Measurements from ENCODE around the gene RELN. TPM values are rescaled to one million over a fixed set of nuclear protein-coding genes. Genes with fewer than 3 reads are reported as not detected.

Gene RELN
- total RNA-seq, 1 experiment from 2014 or later: 4.3 TPM

DNA sequence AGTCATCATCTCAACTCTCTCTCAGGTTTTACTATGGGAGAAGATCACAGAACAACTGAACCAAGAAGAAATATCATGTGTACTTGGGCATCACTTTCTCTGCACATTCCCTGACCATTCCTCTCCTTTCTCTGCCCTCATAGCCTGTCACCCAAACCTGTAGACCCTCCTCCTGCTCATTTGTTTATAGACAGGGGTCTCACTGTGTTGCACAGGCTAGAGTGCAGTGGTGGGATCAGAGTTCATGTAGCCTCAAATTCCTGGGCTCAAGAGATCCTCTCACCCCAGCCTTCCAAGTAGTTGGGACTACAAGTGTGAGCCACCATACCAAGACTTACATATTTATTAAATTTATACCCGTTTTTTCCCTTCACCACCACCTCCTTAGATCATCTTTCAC lies 282.7 kb downstream of the RELN start:
- Mint-ChIP-seq H3K36me3 (ENCODE audit: insufficient read depth, unreplicated experiment) (no peaks in the 10 kb centered on the region), H3K9me3 (ENCODE audit: unreplicated experiment) (no peaks in the 10 kb centered on the region), H3K27ac (ENCODE audit: unreplicated experiment) (no peak overlapping the region), H3K4me1 (ENCODE audit: low read depth, unreplicated experiment) (no peaks in the 10 kb centered on the region), H3K4me3 (ENCODE audit: unreplicated experiment) (no peak overlapping the region), H3K27me3 (ENCODE audit: insufficient read depth, unreplicated experiment) (no peaks in the 10 kb centered on the region)
- H3K4me1 ChIP-seq: no peaks in the 10 kb centered on the region
- TF ChIP-seq, protein P1, sequence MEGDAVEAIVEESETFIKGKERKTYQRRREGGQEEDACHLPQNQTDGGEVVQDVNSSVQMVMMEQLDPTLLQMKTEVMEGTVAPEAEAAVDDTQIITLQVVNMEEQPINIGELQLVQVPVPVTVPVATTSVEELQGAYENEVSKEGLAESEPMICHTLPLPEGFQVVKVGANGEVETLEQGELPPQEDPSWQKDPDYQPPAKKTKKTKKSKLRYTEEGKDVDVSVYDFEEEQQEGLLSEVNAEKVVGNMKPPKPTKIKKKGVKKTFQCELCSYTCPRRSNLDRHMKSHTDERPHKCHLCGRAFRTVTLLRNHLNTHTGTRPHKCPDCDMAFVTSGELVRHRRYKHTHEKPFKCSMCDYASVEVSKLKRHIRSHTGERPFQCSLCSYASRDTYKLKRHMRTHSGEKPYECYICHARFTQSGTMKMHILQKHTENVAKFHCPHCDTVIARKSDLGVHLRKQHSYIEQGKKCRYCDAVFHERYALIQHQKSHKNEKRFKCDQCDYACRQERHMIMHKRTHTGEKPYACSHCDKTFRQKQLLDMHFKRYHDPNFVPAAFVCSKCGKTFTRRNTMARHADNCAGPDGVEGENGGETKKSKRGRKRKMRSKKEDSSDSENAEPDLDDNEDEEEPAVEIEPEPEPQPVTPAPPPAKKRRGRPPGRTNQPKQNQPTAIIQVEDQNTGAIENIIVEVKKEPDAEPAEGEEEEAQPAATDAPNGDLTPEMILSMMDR (IDR thresholded peaks at IDR 0.05; ENCODE audit: insufficient read depth in 1 of 2, low read depth in 1 of 2, low read length in 1 of 2, severe bottlenecking in 1 of 2, unreplicated experiment in 1 of 2): no peak
- no peak overlapping the region for H3K4me3 ChIP-seq (ENCODE audit: low read depth, low read length)
- CTCF ChIA-PET: no interaction called here
- no peaks in the 10 kb centered on the region for H3K27me3 ChIP-seq (replicated peaks; ENCODE audit: control insufficient read depth, insufficient read depth, low read length)
- H3K9me3 ChIP-seq: no peaks in the 10 kb centered on the region
- DNase-seq: no peak
- no peaks in the 10 kb centered on the region for H3K36me3 ChIP-seq (ENCODE audit: control insufficient read depth, insufficient read depth, low read length)
- POLR2A ChIA-PET: no interaction called here
- BruUV-seq (replicated peaks): no TSS peak
- intact Hi-C loops (cut with micrococcal nuclease; ENCODE audit: unreplicated experiment): no loop called here

DNA sequence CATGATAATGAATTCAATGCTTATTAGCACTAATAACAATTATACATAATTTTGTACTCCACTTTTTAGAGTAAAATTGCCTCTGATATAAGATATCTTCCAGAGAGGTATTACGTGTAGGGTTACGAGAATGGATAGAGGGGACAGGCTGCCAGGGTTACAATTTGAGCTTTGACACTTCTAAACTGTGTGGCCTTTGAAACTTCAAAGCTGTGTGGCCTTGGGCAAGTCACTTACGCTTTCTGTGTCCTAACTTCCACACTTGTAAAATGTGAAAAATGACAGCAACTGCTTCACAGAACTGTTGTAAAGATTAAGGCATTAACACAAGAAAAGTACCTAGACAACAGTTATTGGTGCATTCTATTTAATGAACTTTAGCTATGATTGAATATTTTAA lies 283.9 kb downstream of the RELN start:
- Mint-ChIP-seq H3K27ac (ENCODE audit: unreplicated experiment) (no peak overlapping the region), H3K4me1 (ENCODE audit: low read depth, unreplicated experiment) (no peaks in the 10 kb centered on the region), H3K4me3 (ENCODE audit: unreplicated experiment) (no peak overlapping the region), H3K36me3 (ENCODE audit: insufficient read depth, unreplicated experiment) (no peaks in the 10 kb centered on the region), H3K27me3 (ENCODE audit: insufficient read depth, unreplicated experiment) (no peaks in the 10 kb centered on the region), H3K9me3 (ENCODE audit: unreplicated experiment) (no peaks in the 10 kb centered on the region)
- H3K4me3 ChIP-seq (ENCODE audit: low read depth, low read length): no peak overlapping the region
- POLR2A ChIA-PET: no interaction called here
- no TSS peak for BruUV-seq (replicated peaks)
- no peaks in the 10 kb centered on the region for H3K36me3 ChIP-seq (ENCODE audit: control insufficient read depth, insufficient read depth, low read length)
- intact Hi-C loops (cut with micrococcal nuclease; ENCODE audit: unreplicated experiment): no loop called here
- TF ChIP-seq, protein P1 (IDR thresholded peaks at IDR 0.05; ENCODE audit: insufficient read depth in 1 of 2, low read depth in 1 of 2, low read length in 1 of 2, severe bottlenecking in 1 of 2, unreplicated experiment in 1 of 2): no peak
- no peak for DNase-seq
- H3K27me3 ChIP-seq (replicated peaks; ENCODE audit: control insufficient read depth, insufficient read depth, low read length): no peaks in the 10 kb centered on the region
- no peaks in the 10 kb centered on the region for H3K9me3 ChIP-seq
- CTCF ChIA-PET: no interaction called here
- H3K4me1 ChIP-seq: no peaks in the 10 kb centered on the region

DNA sequence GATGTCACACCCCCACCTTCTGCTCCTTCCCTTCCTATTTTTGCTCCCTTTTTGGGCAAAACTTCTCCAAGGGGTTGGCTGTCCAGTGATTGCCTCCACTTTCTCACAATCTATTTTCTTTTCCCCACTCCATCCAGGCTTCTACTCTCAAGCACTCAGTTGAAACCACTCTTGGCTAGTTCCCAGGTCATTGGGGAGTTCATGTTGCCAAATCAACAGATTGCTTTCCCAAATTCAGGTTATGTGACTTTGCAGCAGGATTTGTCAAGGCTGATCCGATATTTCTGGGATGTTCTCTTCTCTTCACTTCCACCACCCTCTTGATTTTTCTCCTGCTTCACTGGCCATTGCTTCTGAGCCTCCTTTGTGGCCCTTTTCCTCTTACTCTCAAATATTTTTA lies 284.8 kb downstream of the RELN start:
- no peaks in the 10 kb centered on the region for H3K27me3 ChIP-seq (replicated peaks; ENCODE audit: control insufficient read depth, insufficient read depth, low read length)
- intact Hi-C loops (cut with micrococcal nuclease; ENCODE audit: unreplicated experiment): no loop called here
- DNase-seq: no peak
- H3K4me3 Mint-ChIP-seq (ENCODE audit: unreplicated experiment): no peak overlapping the region
- H3K9me3 Mint-ChIP-seq (ENCODE audit: unreplicated experiment): no peaks in the 10 kb centered on the region
- ChIA-PET POLR2A (no interaction called here), CTCF (no interaction called here)
- H3K4me3 ChIP-seq (ENCODE audit: low read depth, low read length): no peak overlapping the region
- H3K4me1 ChIP-seq: no peaks in the 10 kb centered on the region
- TF ChIP-seq, protein P1 (IDR thresholded peaks at IDR 0.05; ENCODE audit: insufficient read depth in 1 of 2, low read depth in 1 of 2, low read length in 1 of 2, severe bottlenecking in 1 of 2, unreplicated experiment in 1 of 2): no peak
- H3K27ac Mint-ChIP-seq (ENCODE audit: unreplicated experiment): no peak overlapping the region
- H3K36me3 Mint-ChIP-seq (ENCODE audit: insufficient read depth, unreplicated experiment): no peaks in the 10 kb centered on the region
- H3K27me3 Mint-ChIP-seq (ENCODE audit: insufficient read depth, unreplicated experiment): no peaks in the 10 kb centered on the region
- BruUV-seq (replicated peaks): no TSS peak
- no peaks in the 10 kb centered on the region for H3K36me3 ChIP-seq (ENCODE audit: control insufficient read depth, insufficient read depth, low read length)
- H3K9me3 ChIP-seq: no peaks in the 10 kb centered on the region
- H3K4me1 Mint-ChIP-seq (ENCODE audit: low read depth, unreplicated experiment): no peaks in the 10 kb centered on the region
